ENCODE measurements around the gene CASKIN2. TPM values are rescaled to one million over a fixed set of nuclear protein-coding genes. Genes with fewer than 3 reads are reported as not detected.

The CASKIN2 gene
- total and polyA plus RNA-seq, 2 of the 4 experiments (the other 2 are of a cell fraction): 2.9 to 6.9 TPM

DNA sequence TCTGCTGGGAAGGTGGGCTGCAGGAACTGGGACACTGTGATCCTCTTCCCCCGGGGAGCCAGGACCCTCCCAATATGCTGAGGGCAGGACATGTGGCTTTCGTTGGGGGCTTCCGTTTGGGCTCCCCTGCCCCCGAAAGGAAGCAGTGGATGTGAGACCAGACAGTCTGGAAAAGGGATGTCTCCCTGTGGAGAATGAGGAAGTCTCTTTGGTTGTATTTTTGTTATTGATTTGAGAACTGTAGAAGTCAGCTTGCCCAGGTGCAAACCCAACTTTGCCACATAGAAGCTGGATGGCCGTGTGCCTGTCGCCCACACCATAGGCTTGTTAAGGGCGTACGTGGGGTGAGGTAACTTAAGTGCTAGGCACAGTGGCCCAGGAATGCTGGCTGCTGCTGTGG, 28.9 kb upstream of the CASKIN2 start:
- in situ Hi-C loops (cut with MboI; ENCODE audit: low sequenced_read_pairs): no loop called here
- DNase-seq (no peak), ATAC-seq (ENCODE audit: low read depth) (no peak)
- no peaks in the 10 kb centered on the region for H3K9me3 ChIP-seq (ENCODE audit: control insufficient read depth, insufficient read depth, low read length)
- no peaks in the 10 kb centered on the region for H3K4me1 ChIP-seq (ENCODE audit: control insufficient read depth, insufficient read depth, low read length)
- intact Hi-C loops (cut with micrococcal nuclease): no loop called here
- H3K27ac ChIP-seq (ENCODE audit: insufficient read depth, low read length): no peak overlapping the region
- no peak overlapping the region for H3K4me2 ChIP-seq (ENCODE audit: low read depth, low read length)
- no peak overlapping the region for H3K18ac ChIP-seq (ENCODE audit: low read depth, low read length)
- H3K79me1 ChIP-seq (ENCODE audit: low read depth in 1 of 2, low read length in 2 of 2): no peaks in the 10 kb centered on the region
- dilution Hi-C loops (cut with HindIII; ENCODE audit: low sequenced_read_pairs, unreplicated experiment): no loop called here
- no peak overlapping the region for H3K4ac ChIP-seq (ENCODE audit: low read depth, low read length)
- no peak overlapping the region for H2BK120ac ChIP-seq (ENCODE audit: low read depth, low read length)
- H2BK20ac ChIP-seq (ENCODE audit: low read depth, low read length): no peak overlapping the region
- ChIA-PET CTCF (no interaction called here), POLR2A (ENCODE audit: unreplicated experiment) (no interaction called here)
- H2AK5ac ChIP-seq (ENCODE audit: low read depth, low read length): no peak overlapping the region
- BruUV-seq (replicated peaks): no TSS peak
- no peaks in the 10 kb centered on the region for H4K20me1 ChIP-seq (ENCODE audit: insufficient read depth, low read length)
- no peak overlapping the region for H4K8ac ChIP-seq (ENCODE audit: low read depth in 2 of 2, low read length in 2 of 2)
- H2BK15ac ChIP-seq (ENCODE audit: low read depth, low read length): no peak overlapping the region
- H3K36me3 ChIP-seq (ENCODE audit: control insufficient read depth, insufficient read depth, low read length): no peaks in the 10 kb centered on the region
- no CpG with 5 or more reads among the region's 8 CpGs for WGBS, 2 experiments (ENCODE audit: extremely low coverage in 2 of 2, insufficient read length in 1 of 2)
- no peak overlapping the region for H3K14ac ChIP-seq (replicated peaks; ENCODE audit: low read depth, low read length)
- H3K4me3 ChIP-seq (ENCODE audit: insufficient read depth, low read depth, low read length): no peak overlapping the region
- H3K9me1 ChIP-seq (ENCODE audit: insufficient read depth, low read length): no peaks in the 10 kb centered on the region
- H3K23ac ChIP-seq (ENCODE audit: low read depth, low read length): no peak overlapping the region
- no peak overlapping the region for H2AK9ac ChIP-seq (replicated peaks; ENCODE audit: low read depth, low read length, poor library complexity)
- TF ChIP-seq RFX5 (IDR thresholded peaks at IDR 0.05; ENCODE audit: low read depth, low read length) (no peak), CHD1 (IDR thresholded peaks at IDR 0.05; ENCODE audit: low read depth, low read length) (no peak), MAFK (IDR thresholded peaks at IDR 0.05; ENCODE audit: low read depth, low read length) (no peak), MAZ (IDR thresholded peaks at IDR 0.05; ENCODE audit: borderline replicate concordance, low read depth, low read length) (no peak), NFE2L2 (IDR thresholded peaks at IDR 0.05; ENCODE audit: low read depth, low read length) (no peak), BHLHE40 (IDR thresholded peaks at IDR 0.05; ENCODE audit: low read depth, low read length) (no peak), SMC3 (IDR thresholded peaks at IDR 0.05; ENCODE audit: low read depth, low read length) (no peak), RCOR1 (IDR thresholded peaks at IDR 0.05; ENCODE audit: insufficient replicate concordance, low read length) (no peak), POLR2A (IDR thresholded peaks at IDR 0.05; ENCODE audit: low read depth, low read length) (no peak), FOS (IDR thresholded peaks at IDR 0.05; ENCODE audit: low read depth, low read length) (no peak), ELK1 (IDR thresholded peaks at IDR 0.05; ENCODE audit: borderline replicate concordance, low read depth, low read length) (no peak), CEBPB (IDR thresholded peaks at IDR 0.05; ENCODE audit: low read depth, low read length) (no peak)
- TF ChIP-seq, protein P1, sequence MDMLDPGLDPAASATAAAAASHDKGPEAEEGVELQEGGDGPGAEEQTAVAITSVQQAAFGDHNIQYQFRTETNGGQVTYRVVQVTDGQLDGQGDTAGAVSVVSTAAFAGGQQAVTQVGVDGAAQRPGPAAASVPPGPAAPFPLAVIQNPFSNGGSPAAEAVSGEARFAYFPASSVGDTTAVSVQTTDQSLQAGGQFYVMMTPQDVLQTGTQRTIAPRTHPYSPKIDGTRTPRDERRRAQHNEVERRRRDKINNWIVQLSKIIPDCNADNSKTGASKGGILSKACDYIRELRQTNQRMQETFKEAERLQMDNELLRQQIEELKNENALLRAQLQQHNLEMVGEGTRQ (IDR thresholded peaks at IDR 0.05; ENCODE audit: low read depth, low read length): no peak
- peaks cover 63% of the 10 kb centered on the region for H3K27me3 ChIP-seq (ENCODE audit: control insufficient read depth, insufficient read depth, low read length)
- no peak overlapping the region for H3K56ac ChIP-seq (ENCODE audit: extremely low read depth, insufficient read depth, low read length)
- H4K91ac ChIP-seq (ENCODE audit: insufficient read depth, low read depth, low read length): no peak overlapping the region
- H3K9ac ChIP-seq (ENCODE audit: low read depth, low read length): no peak overlapping the region
- H4K5ac ChIP-seq (ENCODE audit: low read depth, low read length): no peak overlapping the region
- no peak overlapping the region for H2BK5ac ChIP-seq (ENCODE audit: low read depth, low read length, poor library complexity, severe bottlenecking)
- no peak overlapping the region for H2AFZ ChIP-seq (replicated peaks; ENCODE audit: low read length, poor library complexity)

Data from IMR-90 (cell line).